K562 (cell line): ENCODE results near the gene CS. TPM values are rescaled to one million over a fixed set of nuclear protein-coding genes. Genes with fewer than 3 reads are reported as not detected.

ENCODE experiments used
- ATF7 ChIP-seq: fragments of 450-650 bp; IDR thresholded peaks from 2 replicates; pipeline ENCODE4 v1.7.1; 2014; ENCODE audit warnings: mild to moderate bottlenecking, moderate library complexity
- CHD1 ChIP-seq: fragments of 200-600 bp; sonication (generic); IDR thresholded peaks from one replicate; pipeline ENCODE4 v1.6.1; 2012; ENCODE audit warnings: mild to moderate bottlenecking, moderate library complexity, low read length, inconsistent platforms
- CREB5 ChIP-seq: fragments of 250-450 bp; sonication (Bioruptor Pico); IDR thresholded peaks from 2 replicates; pipeline ENCODE4 v1.5.0; 2020; ENCODE audit warnings: mild to moderate bottlenecking
- HMGN3 ChIP-seq: IDR thresholded peaks from 2 replicates; pipeline ENCODE4 v1.6.1; 2011; ENCODE audit warnings: borderline replicate concordance, low read depth, mild to moderate bottlenecking, mixed read lengths, low read length; ENCODE audit not compliant: insufficient read length; ENCODE audit errors: extremely low read depth
- KDM4B ChIP-seq, 2 experiments: fragments of 450-650 bp in 1 of 2; sonication (generic) in 1 of 2; IDR thresholded peaks; 2 replicates each; pipeline ENCODE4 v1.6.1; 2016 to 2017; ENCODE audit warnings: borderline replicate concordance in 2 of 2, antibody characterized with exemption in 1 of 2, low read depth in 1 of 2, mild to moderate bottlenecking in 1 of 2
- KLF1 ChIP-seq: fragments of 450-650 bp; IDR thresholded peaks from 2 replicates; pipeline ENCODE4 v1.6.1; 2016; ENCODE audit warnings: missing genetic modification characterization, missing compliant biosample characterization
- MCM2 ChIP-seq: fragments of 450-650 bp; IDR thresholded peaks from 2 replicates; pipeline ENCODE4 v1.6.1; 2017; ENCODE audit warnings: low read depth, mild to moderate bottlenecking
- MXI1 ChIP-seq: IDR thresholded peaks from 2 replicates; pipeline ENCODE4 v1.6.1; 2011; ENCODE audit warnings: low read depth, mild to moderate bottlenecking, improper control_type of control experiment, low read length
- NFIX ChIP-seq: fragments of 250-450 bp; sonication (Bioruptor Pico); IDR thresholded peaks from 2 replicates; pipeline ENCODE4 v1.4.0; 2020; ENCODE audit warnings: low read depth, mild to moderate bottlenecking, moderate library complexity
- NONO ChIP-seq, 2 experiments: fragments of 200-400 bp in 1 of 2; fragments of 450-650 bp in 1 of 2; formaldehyde crosslinking in 1 of 2; IDR thresholded peaks; 2 replicates each; pipeline ENCODE4 v1.6.1; 2017; ENCODE audit warnings: low read depth in 2 of 2, mild to moderate bottlenecking in 2 of 2, moderate library complexity in 2 of 2, low read length in 1 of 2
- STAG1 ChIP-seq: sonication (generic); formaldehyde crosslinking; IDR thresholded peaks from 2 replicates; pipeline ENCODE4 v1.5.0; 2020; ENCODE audit warnings: missing genetic modification reagents, borderline replicate concordance
- ZBED1 ChIP-seq: IDR thresholded peaks from 2 replicates; pipeline ENCODE4 v1.6.1; 2014
- ZNF134 ChIP-seq: fragments of 250-450 bp; sonication (Bioruptor Pico); conservative IDR thresholded peaks from 2 replicates; pipeline ENCODE4 v1.4.0; 2020
- ZNF316 ChIP-seq: fragments of 450-650 bp; IDR thresholded peaks from 2 replicates; pipeline ENCODE4 v1.6.1; 2016
- ZNF740 ChIP-seq, 3 experiments: fragments of 200-800 bp in 1 of 3; sonication (Bioruptor generic) in 1 of 3; sonication (generic) in 1 of 3; formaldehyde crosslinking in 1 of 3; IDR thresholded peaks; 2 replicates each; pipeline versions ENCODE4 v1.6.1 to v1.8.0; 2016 to 2022; ENCODE audit warnings: mild to moderate bottlenecking in 2 of 3, missing compliant biosample characterization in 2 of 3, missing genetic modification characterization in 2 of 3, missing genetic modification reagents in 1 of 3
- polyA plus RNA-seq, 8 experiments: library from polyadenylated mRNA; depleted of rRNA in 4 of 8; stranded (reverse) in 5 of 8; unstranded in 3 of 8; fragments of >200 nt; fragmentation: Nextera tagmentation in 2 of 8; fragmentation: Illumina TruSeq in 1 of 8; extraction: Ambion mirVana in 2 of 8; extraction: Trizol in 1 of 8; gene quantifications; 2 replicates each; pipeline versions ENCODE4 v1.2.1 to v1.2.3, GENCODE V29; 2011 to 2014; ENCODE audit warnings: inconsistent platforms in 1 of 8, missing spikeins in 1 of 8
- total RNA-seq, 7 experiments: library from RNA; depleted of rRNA in 6 of 7; stranded (reverse); fragments of >200 nt in 6 of 7; fragmentation: Illumina TruSeq in 2 of 7; extraction: Trizol in 2 of 7; gene quantifications; 2 replicates each; pipeline versions ENCODE4 v1.2.1 to v1.2.3, GENCODE V29; 2011 to 2021; ENCODE audit warnings: low replicate concordance in 1 of 7
- TF ChIP-seq, protein P1 (sequence below): fragments of 450-650 bp; IDR thresholded peaks from 2 replicates; pipeline ENCODE4 v1.6.1; 2016; ENCODE audit warnings: antibody characterized with exemption
- TF ChIP-seq, protein P2 (sequence below): fragments of 450-650 bp; IDR thresholded peaks from 2 replicates; pipeline ENCODE4 v1.6.1; 2018; ENCODE audit warnings: mild to moderate bottlenecking, low read depth; ENCODE audit not compliant: partially characterized antibody
- TF ChIP-seq, protein P3 (sequence below): IDR thresholded peaks from 2 replicates; pipeline ENCODE4 v1.6.1; 2011; ENCODE audit warnings: borderline replicate concordance, low read depth, mild to moderate bottlenecking, moderate library complexity, low read length; ENCODE audit not compliant: insufficient read depth, poor library complexity, severe bottlenecking

The CS gene
- total and polyA plus RNA-seq, 9 of the 15 experiments (the other 6 are each of a cell fraction or from before 2014, with no cell fraction given), result 99.9 to 390 (median 149) TPM

DNA sequence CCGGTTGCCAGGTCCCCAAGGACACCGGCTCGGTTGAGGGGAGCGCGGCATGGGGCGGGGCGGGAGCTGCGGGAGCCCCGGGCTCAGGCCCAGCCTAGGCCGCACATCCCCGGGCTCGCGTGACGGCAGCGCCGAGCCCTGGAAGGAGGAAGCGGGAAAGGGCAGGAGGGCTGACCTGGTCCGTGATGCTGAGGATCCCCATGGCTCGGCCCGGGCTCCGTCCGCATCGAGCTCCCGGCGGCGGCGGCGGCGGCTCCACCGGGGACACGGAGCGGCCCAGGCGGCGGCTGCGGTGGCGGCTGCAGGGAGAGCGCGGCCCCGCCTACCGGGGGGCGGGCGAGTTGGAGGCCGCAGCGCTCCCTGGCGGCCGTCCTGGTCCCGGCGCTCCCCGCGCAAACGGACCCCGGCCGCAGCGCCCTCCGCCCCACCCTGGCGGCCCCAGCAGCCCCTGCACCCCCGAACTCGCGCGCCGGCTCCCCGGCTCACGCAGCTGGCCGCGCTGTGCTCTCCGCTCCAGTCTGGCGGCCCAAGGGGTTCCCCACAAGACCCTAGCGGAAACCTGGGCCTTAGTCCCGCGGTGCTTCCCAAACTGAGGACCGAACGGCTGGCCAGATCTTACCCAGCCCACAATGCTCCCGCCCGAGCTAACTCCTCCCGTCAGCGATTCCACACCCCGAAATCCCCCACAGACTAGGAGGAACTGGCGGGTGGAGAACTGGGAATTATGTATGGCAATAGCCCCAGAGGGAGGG, 41.9 kb downstream of the CS start, which contains the start of gene ANKRD52 (continued):
- TF ChIP-seq ZNF134 (CRISPR knock-in tag) (no peak), MCM2 (no peak), ZNF740 (CRISPR knock-in tag; IDR thresholded peaks at IDR 0.05) (peak; percentile 12; the same call in 1 of the 2 replicates), ZNF740 (tag; IDR thresholded peaks at IDR 0.05) (peak in 1 of 2 experiments; percentile 69; a peak in 1 of 4 replicates), CHD1 (peak; percentile 85), CREB5 (CRISPR knock-in tag) (no peak), STAG1 (CRISPR knock-in tag) (peak; percentile 9; the same call in 1 of the 2 replicates), ATF7 (peak; percentile 23; the same call in 1 of the 2 replicates), HMGN3 (peak; percentile 55), NONO (IDR thresholded peaks at IDR 0.05; ENCODE audit: low read depth in 2 of 2, low read length in 1 of 2) (peak; percentile 42 to 84; a peak in 2 of 4 replicates), ZBED1 (0 out of 2 replicates have a peak, but pooled peaks have one; percentile 53), NFIX (CRISPR knock-in tag) (no peak), ZNF316 (0 out of 2 replicates have a peak, but pooled peaks have one; percentile 12), KDM4B (IDR thresholded peaks at IDR 0.05; ENCODE audit: borderline replicate concordance in 2 of 2, low read depth in 1 of 2) (peak in 1 of 2 experiments; percentile 40; a peak in 1 of 4 replicates), KLF1 (tag) (peak; percentile 21; the same call in 1 of the 2 replicates), MXI1 (no peak)
- TF ChIP-seq, protein P1, sequence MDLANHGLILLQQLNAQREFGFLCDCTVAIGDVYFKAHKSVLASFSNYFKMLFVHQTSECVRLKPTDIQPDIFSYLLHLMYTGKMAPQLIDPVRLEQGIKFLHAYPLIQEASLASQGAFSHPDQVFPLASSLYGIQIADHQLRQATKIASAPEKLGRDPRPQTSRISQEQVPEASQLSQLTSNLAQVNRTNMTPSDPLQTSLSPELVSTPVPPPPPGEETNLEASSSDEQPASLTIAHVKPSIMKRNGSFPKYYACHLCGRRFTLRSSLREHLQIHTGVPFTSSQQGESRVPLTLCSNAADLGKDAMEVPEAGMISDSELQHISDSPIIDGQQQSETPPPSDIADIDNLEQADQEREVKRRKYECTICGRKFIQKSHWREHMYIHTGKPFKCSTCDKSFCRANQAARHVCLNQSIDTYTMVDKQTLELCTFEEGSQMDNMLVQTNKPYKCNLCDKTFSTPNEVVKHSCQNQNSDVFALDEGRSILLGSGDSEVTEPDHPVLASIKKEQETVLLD, result 0 out of 2 replicates have a peak, but pooled peaks have one; percentile 20
- TF ChIP-seq, protein P2, sequence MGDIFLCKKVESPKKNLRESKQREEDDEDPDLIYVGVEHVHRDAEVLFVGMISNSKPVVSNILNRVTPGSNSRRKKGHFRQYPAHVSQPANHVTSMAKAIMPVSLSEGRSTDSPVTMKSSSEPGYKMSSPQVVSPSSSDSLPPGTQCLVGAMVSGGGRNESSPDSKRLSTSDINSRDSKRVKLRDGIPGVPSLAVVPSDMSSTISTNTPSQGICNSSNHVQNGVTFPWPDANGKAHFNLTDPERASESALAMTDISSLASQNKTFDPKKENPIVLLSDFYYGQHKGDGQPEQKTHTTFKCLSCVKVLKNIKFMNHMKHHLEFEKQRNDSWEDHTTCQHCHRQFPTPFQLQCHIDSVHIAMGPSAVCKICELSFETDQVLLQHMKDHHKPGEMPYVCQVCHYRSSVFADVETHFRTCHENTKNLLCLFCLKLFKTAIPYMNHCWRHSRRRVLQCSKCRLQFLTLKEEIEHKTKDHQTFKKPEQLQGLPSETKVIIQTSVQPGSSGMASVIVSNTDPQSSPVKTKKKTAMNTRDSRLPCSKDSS, result no peak
- TF ChIP-seq, protein P3, sequence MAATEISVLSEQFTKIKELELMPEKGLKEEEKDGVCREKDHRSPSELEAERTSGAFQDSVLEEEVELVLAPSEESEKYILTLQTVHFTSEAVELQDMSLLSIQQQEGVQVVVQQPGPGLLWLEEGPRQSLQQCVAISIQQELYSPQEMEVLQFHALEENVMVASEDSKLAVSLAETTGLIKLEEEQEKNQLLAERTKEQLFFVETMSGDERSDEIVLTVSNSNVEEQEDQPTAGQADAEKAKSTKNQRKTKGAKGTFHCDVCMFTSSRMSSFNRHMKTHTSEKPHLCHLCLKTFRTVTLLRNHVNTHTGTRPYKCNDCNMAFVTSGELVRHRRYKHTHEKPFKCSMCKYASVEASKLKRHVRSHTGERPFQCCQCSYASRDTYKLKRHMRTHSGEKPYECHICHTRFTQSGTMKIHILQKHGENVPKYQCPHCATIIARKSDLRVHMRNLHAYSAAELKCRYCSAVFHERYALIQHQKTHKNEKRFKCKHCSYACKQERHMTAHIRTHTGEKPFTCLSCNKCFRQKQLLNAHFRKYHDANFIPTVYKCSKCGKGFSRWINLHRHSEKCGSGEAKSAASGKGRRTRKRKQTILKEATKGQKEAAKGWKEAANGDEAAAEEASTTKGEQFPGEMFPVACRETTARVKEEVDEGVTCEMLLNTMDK, result peak; percentile 93
